Measurements from ENCODE around the gene RHBDF1.
"Not testable (repeated sequence)": the region's sequence is repeated elsewhere in the genome, so short reads cannot be mapped to it uniquely, and the experiment has no call there.

GRCh38 chr16:10772-11171 is 61.7 kb downstream of the RHBDF1 start:
- TF ChIP-seq, protein P1, sequence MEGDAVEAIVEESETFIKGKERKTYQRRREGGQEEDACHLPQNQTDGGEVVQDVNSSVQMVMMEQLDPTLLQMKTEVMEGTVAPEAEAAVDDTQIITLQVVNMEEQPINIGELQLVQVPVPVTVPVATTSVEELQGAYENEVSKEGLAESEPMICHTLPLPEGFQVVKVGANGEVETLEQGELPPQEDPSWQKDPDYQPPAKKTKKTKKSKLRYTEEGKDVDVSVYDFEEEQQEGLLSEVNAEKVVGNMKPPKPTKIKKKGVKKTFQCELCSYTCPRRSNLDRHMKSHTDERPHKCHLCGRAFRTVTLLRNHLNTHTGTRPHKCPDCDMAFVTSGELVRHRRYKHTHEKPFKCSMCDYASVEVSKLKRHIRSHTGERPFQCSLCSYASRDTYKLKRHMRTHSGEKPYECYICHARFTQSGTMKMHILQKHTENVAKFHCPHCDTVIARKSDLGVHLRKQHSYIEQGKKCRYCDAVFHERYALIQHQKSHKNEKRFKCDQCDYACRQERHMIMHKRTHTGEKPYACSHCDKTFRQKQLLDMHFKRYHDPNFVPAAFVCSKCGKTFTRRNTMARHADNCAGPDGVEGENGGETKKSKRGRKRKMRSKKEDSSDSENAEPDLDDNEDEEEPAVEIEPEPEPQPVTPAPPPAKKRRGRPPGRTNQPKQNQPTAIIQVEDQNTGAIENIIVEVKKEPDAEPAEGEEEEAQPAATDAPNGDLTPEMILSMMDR (IDR thresholded peaks at IDR 0.05; ENCODE audit: poor library complexity, severe bottlenecking) = not testable (repeated sequence)
- TF ChIP-seq EZH2 (IDR thresholded peaks at IDR 0.05; ENCODE audit: borderline replicate concordance, insufficient read depth, low read length, poor library complexity, severe bottlenecking); RAD21 (conservative IDR thresholded peaks at IDR 0.05); REST (IDR thresholded peaks at IDR 0.05; ENCODE audit: borderline replicate concordance): not testable (repeated sequence)
